Body of pancreas (tissue), 4 donors: ENCODE data around the gene RNF186. TPM values are rescaled to one million over a fixed set of nuclear protein-coding genes. Genes with fewer than 3 reads are reported as not detected.

Experiments used
- ATAC-seq: fragments of 150-250 bp; one replicate; pipeline ENCODE4 v1.9.1; 2016
- DNase-seq, 4 donors: peaks; one replicate each; pipeline ENCODE4 v3.0.0-alpha.2; 2019
- H3K27ac ChIP-seq, 4 donors: fragments of 200-600 bp; sonication (generic); 1 replicate in 3 of 4; 2 replicates in 1 of 4; pipeline versions ENCODE4 v1.5.1 to v1.6.1; 2016 to 2019; ENCODE audit warnings: mild to moderate bottlenecking in 1 of 4, mixed read lengths in 1 of 4, moderate library complexity in 1 of 4
- H3K27me3 ChIP-seq, 2 donors: fragments of 200-600 bp; sonication (generic); one replicate each; pipeline ENCODE4 v1.6.0; 2016; ENCODE audit warnings: mild to moderate bottlenecking in 1 of 2
- H3K36me3 ChIP-seq, 2 donors: fragments of 200-600 bp; sonication (generic); replicated peaks in 1 of 2; 2 replicates each; pipeline ENCODE4 v1.5.1; 2016; ENCODE audit warnings: low read depth in 2 of 2; ENCODE audit not compliant: insufficient read depth in 1 of 2
- H3K4me1 ChIP-seq: fragments of 200-600 bp; sonication (generic); one replicate; pipeline ENCODE4 v1.6.0; 2016
- H3K4me3 ChIP-seq, 2 donors: fragments of 200-600 bp; sonication (generic); 1 replicate in 1 of 2; 2 replicates in 1 of 2; pipeline ENCODE4 v1.5.1; 2016 to 2019
- H3K9me3 ChIP-seq, 3 donors: fragments of 200-600 bp; sonication (generic); 1 replicate in 2 of 3; 2 replicates in 1 of 3; pipeline ENCODE4 v1.5.1; 2016
- CTCF ChIP-seq, 7 experiments: fragments of 450-650 bp in 4 of 7; fragments of 200-600 bp in 3 of 7; sonication (generic) in 3 of 7; IDR thresholded peaks; one replicate each; pipeline ENCODE4 v1.5.1; 2016 to 2019; ENCODE audit warnings: antibody characterized with exemption in 7 of 7
- POLR2A ChIP-seq, 3 donors: fragments of 450-650 bp; IDR thresholded peaks; one replicate each; pipeline ENCODE4 v1.6.1; 2016; ENCODE audit warnings: antibody characterized with exemption in 3 of 3, mild to moderate bottlenecking in 2 of 3
- WGBS, 2 donors: methylation state at CpG; one replicate each; pipeline ENCODE4 v1.1.5; 2017; 5-methylcytosine and 5-hydroxymethylcytosine counted together
- intact Hi-C: fragments of 100-400 bp; cut with DNase I; formaldehyde crosslinking; loops from one replicate; pipeline ENCODE4 v1.15.1; 2023
- total RNA-seq, 2 donors: library from RNA; depleted of rRNA; stranded (reverse); fragments of >200 nt; gene quantifications; one replicate each; pipeline ENCODE4 v1.1.0, GENCODE V29; 2016

Gene RNF186
- total RNA-seq, 2 donors from 2014 or later, result 9.2 to 32.9 TPM

GRCh38 chr1:19809044-19809750, 5.9 kb downstream of the RNF186 start:
- peak; percentile 51 to 75 (median 64) for DNase-seq
- intact Hi-C loops, result no loop called here
- WGBS, 2 donors, result 52 to 64% methylated on average over 11 to 13 of the region's 13 CpGs
- ATAC-seq, result no peak
- H3K27me3 ChIP-seq, result no peaks in the 10 kb centered on the region
- H3K4me1 ChIP-seq, result peaks cover 31% of the 10 kb centered on the region
- H3K9me3 ChIP-seq, result no peaks in the 10 kb centered on the region
- no peak for TF ChIP-seq POLR2A (IDR thresholded peaks at IDR 0.05)
- no peak for TF ChIP-seq CTCF (IDR thresholded peaks at IDR 0.05)
- peak overlapping the region in 1 of 4 donors; percentile 27 for H3K27ac ChIP-seq
- H3K4me3 ChIP-seq, result no peak overlapping the region
- H3K36me3 ChIP-seq, result no peaks in the 10 kb centered on the region

GRCh38 chr1:19808351-19808750, 6.7 kb downstream of the RNF186 start:
- Histone ChIP-seq H3K36me3 (no peaks in the 10 kb centered on the region), H3K4me3 (no peak overlapping the region), H3K4me1 (peaks cover 31% of the 10 kb centered on the region), H3K27ac (no peak overlapping the region), H3K9me3 (no peaks in the 10 kb centered on the region), H3K27me3 (no peaks in the 10 kb centered on the region)
- TF ChIP-seq POLR2A (IDR thresholded peaks at IDR 0.05), result no peak
- TF ChIP-seq CTCF (IDR thresholded peaks at IDR 0.05), result no peak
- no peak for DNase-seq
- no peak for ATAC-seq
- intact Hi-C loops, result no loop called here
- 84 to 86% methylated on average over 7 of the region's 7 CpGs for WGBS, 2 donors

GRCh38 chr1:19804831-19805251, 10.2 kb downstream of the RNF186 start:
- ATAC-seq (no peak), DNase-seq (no peak)
- no peaks in the 10 kb centered on the region for H3K27me3 ChIP-seq
- H3K36me3 ChIP-seq, result no peaks in the 10 kb centered on the region
- no peak overlapping the region for H3K27ac ChIP-seq
- H3K4me3 ChIP-seq, result no peak overlapping the region
- no peak for TF ChIP-seq CTCF (IDR thresholded peaks at IDR 0.05)
- no peak for TF ChIP-seq POLR2A (IDR thresholded peaks at IDR 0.05)
- intact Hi-C loops, result no loop called here
- peaks cover 21% of the 10 kb centered on the region for H3K4me1 ChIP-seq
- WGBS, 2 donors, result 69 to 77% methylated on average over 6 of the region's 6 CpGs
- no peaks in the 10 kb centered on the region for H3K9me3 ChIP-seq

GRCh38 chr1:19802269-19802668, 12.8 kb downstream of the RNF186 start:
- no peak for TF ChIP-seq CTCF (IDR thresholded peaks at IDR 0.05)
- TF ChIP-seq POLR2A (IDR thresholded peaks at IDR 0.05), result no peak
- Histone ChIP-seq H3K36me3 (no peaks in the 10 kb centered on the region), H3K4me3 (no peak overlapping the region), H3K9me3 (no peaks in the 10 kb centered on the region), H3K27me3 (no peaks in the 10 kb centered on the region), H3K27ac (no peak overlapping the region), H3K4me1 (peaks cover 23% of the 10 kb centered on the region)
- 81 to 82% methylated on average over 7 of the region's 7 CpGs for WGBS, 2 donors
- intact Hi-C loops, result no loop called here
- ATAC-seq (no peak), DNase-seq (no peak)
